ENCODE measurements around the gene WDPCP. TPM values are rescaled to one million over a fixed set of nuclear protein-coding genes. Genes with fewer than 3 reads are reported as not detected.
"Not testable (repeated sequence)": the region's sequence is repeated elsewhere in the genome, so short reads cannot be mapped to it uniquely, and the experiment has no call there.

The WDPCP gene
- total and polyA plus RNA-seq, 9 donors, result 4.0 to 29.6 (median 15.6) TPM

GRCh38 chr2:63422556-63422955, 165.7 kb downstream of the WDPCP start:
- WGBS, 3 donors, result 93 to 96% (median 95%) methylated on average over 1 of the region's 1 CpG
- Histone ChIP-seq H3K27ac (no peak overlapping the region), H3K9me3 (no peaks in the 10 kb centered on the region), H3K36me3 (no peaks in the 10 kb centered on the region), H3K4me1 (ENCODE audit: insufficient read depth) (no peaks in the 10 kb centered on the region), H3K4me3 (no peak overlapping the region), H3K27me3 (no peaks in the 10 kb centered on the region)
- no peak for DNase-seq
- TF ChIP-seq POLR2A (IDR thresholded peaks at IDR 0.05), result no peak
- TF ChIP-seq CTCF (IDR thresholded peaks at IDR 0.05), result no peak
- TF ChIP-seq EP300 (IDR thresholded peaks at IDR 0.05), result no peak
- intact Hi-C loops (cut with DNase I), result no loop called here

- DNase-seq, result no peak
- WGBS, 3 donors, result 92 to 97% (median 93%) methylated on average over 5 of the region's 5 CpGs
- H3K27ac ChIP-seq, result no peak overlapping the region
- H3K9me3 ChIP-seq, result no peaks in the 10 kb centered on the region
- H3K27me3 ChIP-seq, result no peaks in the 10 kb centered on the region
- intact Hi-C loops (cut with DNase I), result no loop called here
- no peaks in the 10 kb centered on the region for H3K36me3 ChIP-seq
- no peaks in the 10 kb centered on the region for H3K4me1 ChIP-seq (ENCODE audit: insufficient read depth)
- H3K4me3 ChIP-seq, result no peak overlapping the region
- TF ChIP-seq POLR2A (IDR thresholded peaks at IDR 0.05) (no peak), CTCF (IDR thresholded peaks at IDR 0.05) (no peak), EP300 (IDR thresholded peaks at IDR 0.05) (no peak)
Measured at GRCh38 chr2:63408530-63408929, 179.7 kb downstream of the WDPCP start.

GRCh38 chr2:63406641-63407040, 181.6 kb downstream of the WDPCP start:
- Histone ChIP-seq H3K27ac (no peak overlapping the region), H3K4me1 (ENCODE audit: insufficient read depth) (no peaks in the 10 kb centered on the region), H3K27me3 (no peaks in the 10 kb centered on the region), H3K9me3 (no peaks in the 10 kb centered on the region), H3K4me3 (no peak overlapping the region), H3K36me3 (no peaks in the 10 kb centered on the region)
- 88 to 95% (median 93%) methylated on average over 1 of the region's 1 CpG for WGBS, 3 donors
- intact Hi-C loops (cut with DNase I), result no loop called here
- DNase-seq, result no peak
- TF ChIP-seq CTCF (IDR thresholded peaks at IDR 0.05), result no peak
- TF ChIP-seq EP300 (IDR thresholded peaks at IDR 0.05), result no peak
- TF ChIP-seq POLR2A (IDR thresholded peaks at IDR 0.05), result no peak

- no peaks in the 10 kb centered on the region for H3K27me3 ChIP-seq
- no peak for DNase-seq
- no peaks in the 10 kb centered on the region for H3K36me3 ChIP-seq
- intact Hi-C loops (cut with DNase I), result no loop called here
- TF ChIP-seq EP300 (IDR thresholded peaks at IDR 0.05) (no peak), POLR2A (IDR thresholded peaks at IDR 0.05) (no peak), CTCF (IDR thresholded peaks at IDR 0.05) (no peak)
- H3K4me3 ChIP-seq, result no peak overlapping the region
- no peak overlapping the region for H3K27ac ChIP-seq
- H3K4me1 ChIP-seq (ENCODE audit: insufficient read depth), result no peaks in the 10 kb centered on the region
- no peaks in the 10 kb centered on the region for H3K9me3 ChIP-seq
Measured at GRCh38 chr2:63403820-63404219, 184.5 kb downstream of the WDPCP start.

GRCh38 chr2:63402889-63403288, 185.4 kb downstream of the WDPCP start:
- H3K27me3 ChIP-seq; DNase-seq; H3K4me1 ChIP-seq (ENCODE audit: insufficient read depth); H3K36me3 ChIP-seq; H3K4me3 ChIP-seq; H3K27ac ChIP-seq; H3K9me3 ChIP-seq; intact Hi-C loops (cut with DNase I): not testable (repeated sequence)
- 81 to 98% (median 98%) methylated on average over 3 of the region's 3 CpGs for WGBS, 3 donors

Data from ovary (tissue), 9 donors.